Nephron progenitor cell (in vitro differentiated cells): Measurements from ENCODE around the gene UNC5CL.

Source experiments
- DNase-seq: peaks from one replicate; pipeline ENCODE4 v3.0.0; 2021
- H3K27ac Mint-ChIP-seq: 2 replicates; pipeline ENCODE4 v1.8.0; 2021; ENCODE audit warnings: mild to moderate bottlenecking, moderate library complexity, mixed read lengths
- H3K27me3 Mint-ChIP-seq: 2 replicates; pipeline ENCODE4 v1.8.0; 2021; ENCODE audit warnings: mild to moderate bottlenecking, low read depth, mixed read lengths; ENCODE audit not compliant: poor library complexity
- H3K36me3 Mint-ChIP-seq: 2 replicates; pipeline ENCODE4 v1.8.0; 2021; ENCODE audit warnings: low read depth, mixed read lengths
- H3K4me1 Mint-ChIP-seq: 2 replicates; pipeline ENCODE4 v1.8.0; 2021; ENCODE audit warnings: mixed read lengths
- H3K4me3 Mint-ChIP-seq: 2 replicates; pipeline ENCODE4 v1.8.0; 2021; ENCODE audit warnings: mild to moderate bottlenecking, moderate library complexity, mixed read lengths
- H3K9me3 Mint-ChIP-seq: 2 replicates; pipeline ENCODE4 v1.8.0; 2021; ENCODE audit warnings: mild to moderate bottlenecking, moderate library complexity, mixed read lengths
- TF ChIP-seq, protein P1 (sequence below): fragments of 200-600 bp; sonication (generic); IDR thresholded peaks from 2 replicates; pipeline ENCODE4 v1.5.0; 2021; ENCODE audit warnings: antibody characterized with exemption

The UNC5CL gene

DNA sequence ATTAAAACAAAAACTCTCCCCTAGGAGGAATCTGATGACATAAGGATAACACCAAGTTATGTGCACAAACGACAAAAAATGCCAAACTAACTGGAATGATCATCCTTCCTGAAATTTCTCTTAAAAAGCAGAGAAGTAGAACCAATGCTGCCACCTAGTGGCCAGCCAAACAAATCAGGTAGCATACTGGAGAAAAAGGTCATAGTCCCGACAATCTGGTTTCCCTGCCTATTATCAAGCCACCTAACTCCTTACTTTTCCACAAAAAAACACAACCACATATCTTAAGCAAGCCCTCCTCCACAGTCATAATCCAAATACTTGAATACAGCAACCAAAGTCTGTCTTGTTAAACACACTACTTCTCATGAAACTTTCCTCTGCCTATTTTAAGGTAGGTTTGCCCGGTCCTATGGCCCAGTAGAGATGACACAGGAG, 27.9 kb upstream of the UNC5CL start:
- peak; percentile 78 for DNase-seq
- Mint-ChIP-seq H3K9me3 (no peaks in the 10 kb centered on the region), H3K36me3 (peaks cover 27% of the 10 kb centered on the region), H3K4me1 (peaks cover 40% of the 10 kb centered on the region), H3K27me3 (no peaks in the 10 kb centered on the region), H3K4me3 (no peak overlapping the region), H3K27ac (no peak overlapping the region)
- TF ChIP-seq, protein P1, sequence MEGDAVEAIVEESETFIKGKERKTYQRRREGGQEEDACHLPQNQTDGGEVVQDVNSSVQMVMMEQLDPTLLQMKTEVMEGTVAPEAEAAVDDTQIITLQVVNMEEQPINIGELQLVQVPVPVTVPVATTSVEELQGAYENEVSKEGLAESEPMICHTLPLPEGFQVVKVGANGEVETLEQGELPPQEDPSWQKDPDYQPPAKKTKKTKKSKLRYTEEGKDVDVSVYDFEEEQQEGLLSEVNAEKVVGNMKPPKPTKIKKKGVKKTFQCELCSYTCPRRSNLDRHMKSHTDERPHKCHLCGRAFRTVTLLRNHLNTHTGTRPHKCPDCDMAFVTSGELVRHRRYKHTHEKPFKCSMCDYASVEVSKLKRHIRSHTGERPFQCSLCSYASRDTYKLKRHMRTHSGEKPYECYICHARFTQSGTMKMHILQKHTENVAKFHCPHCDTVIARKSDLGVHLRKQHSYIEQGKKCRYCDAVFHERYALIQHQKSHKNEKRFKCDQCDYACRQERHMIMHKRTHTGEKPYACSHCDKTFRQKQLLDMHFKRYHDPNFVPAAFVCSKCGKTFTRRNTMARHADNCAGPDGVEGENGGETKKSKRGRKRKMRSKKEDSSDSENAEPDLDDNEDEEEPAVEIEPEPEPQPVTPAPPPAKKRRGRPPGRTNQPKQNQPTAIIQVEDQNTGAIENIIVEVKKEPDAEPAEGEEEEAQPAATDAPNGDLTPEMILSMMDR, result peak; percentile 81

DNA sequence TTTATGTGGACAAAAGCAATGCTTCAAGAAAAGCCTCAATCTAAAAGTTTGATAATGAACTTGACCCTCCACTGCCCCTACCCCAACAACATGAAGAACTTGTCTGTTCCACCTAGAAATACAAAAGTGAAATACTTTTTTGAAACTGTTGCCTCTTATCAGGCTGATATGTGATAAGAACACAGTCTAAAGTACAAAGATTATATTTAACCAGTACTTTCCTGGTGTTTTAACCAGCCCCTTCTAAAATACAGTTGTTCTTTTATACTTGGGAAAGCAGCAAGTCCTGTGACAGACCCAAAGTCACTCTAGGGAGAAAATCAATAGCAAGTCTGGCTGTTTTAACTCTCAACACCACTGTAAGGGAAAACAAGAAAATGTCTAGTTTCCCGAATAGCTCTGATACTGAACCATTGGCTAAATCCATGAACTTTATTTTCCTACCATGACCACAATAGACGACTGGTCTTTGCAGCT, 26.6 kb upstream of the UNC5CL start:
- Mint-ChIP-seq H3K27me3 (peaks cover 4% of the 10 kb centered on the region), H3K4me1 (peaks cover 29% of the 10 kb centered on the region), H3K4me3 (no peak overlapping the region), H3K9me3 (no peaks in the 10 kb centered on the region), H3K27ac (no peak overlapping the region), H3K36me3 (peaks cover 38% of the 10 kb centered on the region)
- DNase-seq, result no peak
- TF ChIP-seq, protein P1, result no peak

DNA sequence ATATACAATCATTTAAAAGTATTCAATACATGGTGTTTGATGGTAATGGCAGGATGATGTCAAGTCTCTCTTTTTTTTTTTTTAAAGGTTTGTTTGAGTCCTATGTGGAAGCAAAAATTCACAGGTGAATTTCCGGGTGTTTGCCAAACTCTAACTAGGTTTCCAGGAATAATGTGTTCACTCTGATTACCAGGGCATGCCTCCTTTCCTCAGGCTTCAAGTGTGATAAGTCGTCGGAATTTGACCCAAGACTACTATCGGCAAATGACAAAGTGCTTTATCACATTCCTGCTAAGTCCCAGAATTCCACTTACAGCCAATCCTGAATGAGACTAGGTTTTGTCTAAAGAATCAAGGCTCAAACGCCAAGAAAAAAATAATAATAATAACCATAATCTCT, 25.8 kb upstream of the UNC5CL start:
- H3K27ac Mint-ChIP-seq, result no peak overlapping the region
- DNase-seq, result no peak
- no peaks in the 10 kb centered on the region for H3K9me3 Mint-ChIP-seq
- no peak overlapping the region for H3K4me3 Mint-ChIP-seq
- H3K4me1 Mint-ChIP-seq, result peaks cover 26% of the 10 kb centered on the region
- TF ChIP-seq, protein P1, result no peak
- H3K27me3 Mint-ChIP-seq, result peaks cover 4% of the 10 kb centered on the region
- peaks cover 44% of the 10 kb centered on the region for H3K36me3 Mint-ChIP-seq

DNA sequence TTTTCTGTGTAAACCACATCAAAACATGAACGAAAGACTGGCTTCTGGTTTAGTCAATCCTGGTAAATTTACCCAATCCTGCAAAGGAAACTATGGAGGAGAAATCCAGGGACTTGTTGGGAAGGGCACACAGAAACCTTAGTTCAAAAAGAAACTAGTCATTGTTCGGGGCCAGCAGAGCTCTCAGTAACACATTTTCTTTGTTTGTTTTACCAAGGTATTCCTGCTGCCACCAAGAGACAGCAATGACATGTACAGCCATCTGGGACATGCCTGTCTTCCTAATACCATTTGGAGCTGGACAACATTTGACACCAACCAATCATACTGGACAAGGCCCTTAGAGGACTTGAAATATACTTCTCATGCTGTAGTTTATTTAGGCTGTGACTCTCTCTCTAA, 24.9 kb upstream of the UNC5CL start:
- H3K4me3 Mint-ChIP-seq, result no peak overlapping the region
- DNase-seq, result no peak
- peaks cover 44% of the 10 kb centered on the region for H3K36me3 Mint-ChIP-seq
- no peaks in the 10 kb centered on the region for H3K9me3 Mint-ChIP-seq
- TF ChIP-seq, protein P1, result no peak
- H3K4me1 Mint-ChIP-seq, result peaks cover 36% of the 10 kb centered on the region
- peaks cover 5% of the 10 kb centered on the region for H3K27me3 Mint-ChIP-seq
- H3K27ac Mint-ChIP-seq, result no peak overlapping the region

DNA sequence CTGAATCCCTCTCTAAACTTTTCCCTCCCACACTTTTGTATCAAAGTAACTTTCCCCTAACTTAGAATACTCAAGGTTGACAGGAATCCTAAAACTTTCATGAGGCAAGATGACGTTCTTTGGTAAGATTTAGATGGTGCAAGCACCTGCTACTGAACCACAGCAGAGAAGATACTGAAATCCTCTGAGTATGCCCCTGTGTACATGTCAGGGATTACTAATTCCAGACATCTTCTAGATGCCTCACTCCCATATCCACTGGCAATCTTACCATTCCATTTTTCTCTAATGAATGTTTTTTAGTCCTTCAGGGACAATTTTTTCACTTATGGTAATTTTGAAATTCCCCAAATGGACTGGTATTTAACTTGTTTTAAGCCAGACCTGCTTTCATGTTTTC, 23.0 kb upstream of the UNC5CL start:
- Mint-ChIP-seq H3K4me3 (no peak overlapping the region), H3K36me3 (peaks cover 36% of the 10 kb centered on the region), H3K27me3 (peaks cover 9% of the 10 kb centered on the region), H3K4me1 (peaks cover 53% of the 10 kb centered on the region), H3K9me3 (no peaks in the 10 kb centered on the region), H3K27ac (no peak overlapping the region)
- TF ChIP-seq, protein P1, result no peak
- DNase-seq, result no peak

DNA sequence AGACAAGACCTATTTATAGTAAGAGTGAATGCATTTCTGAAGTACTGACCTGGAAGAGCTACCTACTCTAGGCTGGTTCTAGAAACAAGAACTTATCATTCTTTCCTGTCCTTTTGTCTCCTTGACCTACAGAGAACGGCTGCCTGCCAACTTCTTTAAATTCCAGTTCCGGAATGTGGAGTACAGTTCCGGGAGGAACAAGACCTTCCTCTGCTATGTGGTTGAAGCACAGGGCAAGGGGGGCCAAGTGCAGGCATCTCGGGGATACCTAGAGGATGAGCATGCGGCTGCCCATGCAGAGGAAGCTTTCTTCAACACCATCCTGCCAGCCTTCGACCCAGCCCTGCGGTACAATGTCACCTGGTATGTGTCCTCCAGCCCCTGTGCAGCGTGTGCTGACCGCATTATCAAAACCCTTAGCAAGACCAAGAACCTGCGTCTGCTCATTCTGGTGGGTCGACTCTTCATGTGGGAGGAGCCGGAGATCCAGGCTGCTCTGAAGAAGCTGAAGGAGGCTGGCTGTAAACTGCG, 22.2 kb upstream of the UNC5CL start:
- no peaks in the 10 kb centered on the region for H3K9me3 Mint-ChIP-seq
- H3K27ac Mint-ChIP-seq, result no peak overlapping the region
- H3K27me3 Mint-ChIP-seq, result peaks cover 9% of the 10 kb centered on the region
- no peak overlapping the region for H3K4me3 Mint-ChIP-seq
- H3K4me1 Mint-ChIP-seq, result peaks cover 53% of the 10 kb centered on the region
- DNase-seq, result no peak
- TF ChIP-seq, protein P1, result no peak
- peaks cover 31% of the 10 kb centered on the region for H3K36me3 Mint-ChIP-seq
